Fibroblast of lung (primary cell): ENCODE results near the gene OR8D1.

Source experiments
- CTCF ChIP-seq, 2 donors: IDR thresholded peaks in 1 of 2; conservative IDR thresholded peaks in 1 of 2; 1 replicate in 1 of 2; 2 replicates in 1 of 2; pipeline ENCODE4 v1.5.1; 2011 to 2012; ENCODE audit warnings: low read length in 2 of 2, control low read depth in 1 of 2, inconsistent platforms in 1 of 2, low read depth in 1 of 2, mild to moderate bottlenecking in 1 of 2
- EZH2 ChIP-seq: IDR thresholded peaks from 2 replicates; pipeline ENCODE4 v1.5.1; 2012; ENCODE audit warnings: low read length, control low read depth, mild to moderate bottlenecking; ENCODE audit errors: missing control alignments

- TF ChIP-seq CTCF (conservative IDR thresholded peaks at IDR 0.05 in 1 of 2, IDR thresholded peaks at IDR 0.05 in 1 of 2; ENCODE audit: low read depth in 1 of 2, low read length in 2 of 2): no peak
- TF ChIP-seq EZH2: no peak
Observed at GRCh38 chr11:124331873-124332272, 18.1 kb upstream of the OR8D1 start.
